PFSK-1 (cell line): ENCODE data around the gene CAMTA1.

Experiments
- POLR2AphosphoS5 ChIP-seq: IDR thresholded peaks from 2 replicates; pipeline ENCODE4 v1.6.1; 2012; ENCODE audit warnings: low read depth, mild to moderate bottlenecking, control low read depth, low read length, moderate library complexity
- TF ChIP-seq, protein P1 (sequence below), 2 experiments: IDR thresholded peaks; 2 replicates each; pipeline versions ENCODE4 v1.6.1 to v1.8.0; 2011 to 2012; ENCODE audit warnings: low read depth in 2 of 2, low read length in 2 of 2, control low read depth in 1 of 2, inconsistent platforms in 1 of 2, mild to moderate bottlenecking in 1 of 2, moderate library complexity in 1 of 2; ENCODE audit not compliant: insufficient read depth in 1 of 2

DNA sequence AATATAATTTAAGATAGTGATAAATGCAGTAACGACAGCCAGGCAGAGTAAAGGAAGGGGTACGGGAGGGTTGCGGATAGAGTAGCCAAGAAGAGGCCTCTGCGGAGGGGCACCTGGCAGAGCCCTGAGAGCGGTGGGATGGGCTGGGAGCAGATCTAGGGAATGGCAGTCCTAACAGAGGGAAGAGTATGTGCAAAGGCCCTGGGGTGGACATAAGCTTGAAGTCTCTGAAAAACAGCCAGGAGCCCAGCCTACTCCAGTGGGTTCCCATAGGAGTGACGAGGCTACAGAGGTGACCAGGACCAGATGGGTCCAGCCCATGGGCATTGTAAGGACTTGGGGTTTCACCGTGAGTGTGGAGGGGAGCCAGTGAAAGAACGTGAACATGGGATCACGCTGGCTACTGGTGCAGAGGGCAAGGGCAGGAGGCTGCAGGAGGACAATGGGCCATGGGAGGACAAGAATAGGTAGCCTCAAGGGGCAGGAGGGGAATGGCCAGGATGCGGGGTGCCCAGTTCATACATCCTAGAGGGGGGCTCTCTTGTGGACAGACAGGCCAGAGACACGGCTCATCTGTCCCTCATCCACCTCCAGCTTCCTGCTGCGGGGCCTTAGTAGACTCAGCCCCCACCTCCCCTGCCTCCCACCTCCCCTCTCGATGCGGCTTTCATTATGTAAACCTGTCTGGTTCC lies 800.1 kb downstream of the CAMTA1 start:
- no peak for TF ChIP-seq POLR2AphosphoS5
- TF ChIP-seq, protein P1, sequence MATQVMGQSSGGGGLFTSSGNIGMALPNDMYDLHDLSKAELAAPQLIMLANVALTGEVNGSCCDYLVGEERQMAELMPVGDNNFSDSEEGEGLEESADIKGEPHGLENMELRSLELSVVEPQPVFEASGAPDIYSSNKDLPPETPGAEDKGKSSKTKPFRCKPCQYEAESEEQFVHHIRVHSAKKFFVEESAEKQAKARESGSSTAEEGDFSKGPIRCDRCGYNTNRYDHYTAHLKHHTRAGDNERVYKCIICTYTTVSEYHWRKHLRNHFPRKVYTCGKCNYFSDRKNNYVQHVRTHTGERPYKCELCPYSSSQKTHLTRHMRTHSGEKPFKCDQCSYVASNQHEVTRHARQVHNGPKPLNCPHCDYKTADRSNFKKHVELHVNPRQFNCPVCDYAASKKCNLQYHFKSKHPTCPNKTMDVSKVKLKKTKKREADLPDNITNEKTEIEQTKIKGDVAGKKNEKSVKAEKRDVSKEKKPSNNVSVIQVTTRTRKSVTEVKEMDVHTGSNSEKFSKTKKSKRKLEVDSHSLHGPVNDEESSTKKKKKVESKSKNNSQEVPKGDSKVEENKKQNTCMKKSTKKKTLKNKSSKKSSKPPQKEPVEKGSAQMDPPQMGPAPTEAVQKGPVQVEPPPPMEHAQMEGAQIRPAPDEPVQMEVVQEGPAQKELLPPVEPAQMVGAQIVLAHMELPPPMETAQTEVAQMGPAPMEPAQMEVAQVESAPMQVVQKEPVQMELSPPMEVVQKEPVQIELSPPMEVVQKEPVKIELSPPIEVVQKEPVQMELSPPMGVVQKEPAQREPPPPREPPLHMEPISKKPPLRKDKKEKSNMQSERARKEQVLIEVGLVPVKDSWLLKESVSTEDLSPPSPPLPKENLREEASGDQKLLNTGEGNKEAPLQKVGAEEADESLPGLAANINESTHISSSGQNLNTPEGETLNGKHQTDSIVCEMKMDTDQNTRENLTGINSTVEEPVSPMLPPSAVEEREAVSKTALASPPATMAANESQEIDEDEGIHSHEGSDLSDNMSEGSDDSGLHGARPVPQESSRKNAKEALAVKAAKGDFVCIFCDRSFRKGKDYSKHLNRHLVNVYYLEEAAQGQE (IDR thresholded peaks at IDR 0.05; ENCODE audit: insufficient read depth in 1 of 2, low read depth in 2 of 2, low read length in 2 of 2) = no peak
